Trophoblast cell (in vitro differentiated cells and primary cell): ENCODE measurements around the gene KIF5A.

Source experiments
- DNase-seq, 2 donors: peaks; one replicate each; pipeline ENCODE4 v3.0.0-alpha.2; 2016
- H2AFZ ChIP-seq: 2 replicates; pipeline ENCODE4 v1.6.1; 2013; ENCODE audit warnings: low read length, moderate library complexity, mild to moderate bottlenecking; ENCODE audit not compliant: insufficient read depth, poor library complexity
- H2AK5ac ChIP-seq: 2 replicates; pipeline ENCODE4 v1.6.1; 2013; ENCODE audit warnings: mild to moderate bottlenecking, low read length
- H2BK120ac ChIP-seq: 2 replicates; pipeline ENCODE4 v1.6.1; 2013; ENCODE audit warnings: low read length, mild to moderate bottlenecking, moderate library complexity; ENCODE audit not compliant: insufficient read depth, poor library complexity
- H2BK12ac ChIP-seq: 2 replicates; pipeline ENCODE4 v1.6.1; 2013; ENCODE audit warnings: mild to moderate bottlenecking, low read length, moderate library complexity
- H2BK5ac ChIP-seq: 2 replicates; pipeline ENCODE4 v1.6.1; 2013; ENCODE audit warnings: low read length, low read depth, moderate library complexity, mild to moderate bottlenecking; ENCODE audit not compliant: poor library complexity
- H3K14ac ChIP-seq: 2 replicates; pipeline ENCODE4 v1.6.1; 2013; ENCODE audit warnings: mild to moderate bottlenecking, low read length
- H3K18ac ChIP-seq: 2 replicates; pipeline ENCODE4 v1.6.1; 2013; ENCODE audit warnings: mild to moderate bottlenecking, low read length
- H3K23ac ChIP-seq: 2 replicates; pipeline ENCODE4 v1.6.1; 2013; ENCODE audit warnings: low read length
- H3K27ac ChIP-seq: 2 replicates; pipeline ENCODE4 v1.5.1; 2013; ENCODE audit warnings: low read depth, mild to moderate bottlenecking, inconsistent platforms, low read length, moderate library complexity
- H3K27me3 ChIP-seq: 2 replicates; pipeline ENCODE4 v1.6.1; 2013; ENCODE audit warnings: inconsistent platforms, mild to moderate bottlenecking, low read length, moderate library complexity; ENCODE audit not compliant: insufficient read depth
- H3K36me3 ChIP-seq, 2 experiments: 1 replicate in 1 of 2; 2 replicates in 1 of 2; pipeline ENCODE4 v1.6.1; 2013; ENCODE audit warnings: low read length in 2 of 2, mild to moderate bottlenecking in 2 of 2, moderate library complexity in 1 of 2; ENCODE audit not compliant: insufficient read depth in 2 of 2, control insufficient read depth in 1 of 2
- H3K4ac ChIP-seq: 2 replicates; pipeline ENCODE4 v1.6.1; 2013; ENCODE audit warnings: low read depth, mild to moderate bottlenecking, low read length, moderate library complexity
- H3K4me1 ChIP-seq, 2 experiments: 1 replicate in 1 of 2; 2 replicates in 1 of 2; pipeline ENCODE4 v1.6.1; 2013; ENCODE audit warnings: low read length in 2 of 2, mild to moderate bottlenecking in 2 of 2, moderate library complexity in 1 of 2; ENCODE audit not compliant: insufficient read depth in 2 of 2, control insufficient read depth in 1 of 2
- H3K4me2 ChIP-seq: 2 replicates; pipeline ENCODE4 v1.6.1; 2013; ENCODE audit warnings: inconsistent platforms, mild to moderate bottlenecking, low read length, moderate library complexity
- H3K4me3 ChIP-seq: 2 replicates; pipeline ENCODE4 v1.5.1; 2013; ENCODE audit warnings: mild to moderate bottlenecking, low read depth, low read length, inconsistent platforms
- H3K79me1 ChIP-seq: one replicate; pipeline ENCODE4 v1.6.1; 2013; ENCODE audit warnings: low read length
- H3K79me2 ChIP-seq: 2 replicates; pipeline ENCODE4 v1.6.1; 2013; ENCODE audit warnings: low read length, mild to moderate bottlenecking; ENCODE audit not compliant: control insufficient read depth, insufficient read depth, poor library complexity
- H3K9ac ChIP-seq: 2 replicates; pipeline ENCODE4 v1.6.1; 2013; ENCODE audit warnings: mild to moderate bottlenecking, low read length
- H3K9me3 ChIP-seq: 2 replicates; pipeline ENCODE4 v1.6.1; 2013; ENCODE audit warnings: low read depth, mild to moderate bottlenecking, control low read depth, inconsistent platforms, low read length; ENCODE audit not compliant: insufficient read depth
- H4K12ac ChIP-seq: 2 replicates; pipeline ENCODE4 v1.6.1; 2013; ENCODE audit warnings: low read depth, mild to moderate bottlenecking, low read length, moderate library complexity
- H4K8ac ChIP-seq: 2 replicates; pipeline ENCODE4 v1.6.1; 2013; ENCODE audit warnings: low read depth, mild to moderate bottlenecking, low read length, moderate library complexity
- H4K91ac ChIP-seq: one replicate; pipeline ENCODE4 v1.6.1; 2013; ENCODE audit warnings: low read depth, mild to moderate bottlenecking, low read length, moderate library complexity
- WGBS: extraction: QIAGEN DNeasy Blood & Tissue Kit; methylation state at CpG from one replicate; pipeline ENCODE4 v1.1.7; 2013; ENCODE audit warnings: missing lambda C conversion rate; ENCODE audit not compliant: insufficient read length, insufficient coverage; ENCODE audit errors: extremely low coverage; 5-methylcytosine and 5-hydroxymethylcytosine counted together

KIF5A gene

DNA sequence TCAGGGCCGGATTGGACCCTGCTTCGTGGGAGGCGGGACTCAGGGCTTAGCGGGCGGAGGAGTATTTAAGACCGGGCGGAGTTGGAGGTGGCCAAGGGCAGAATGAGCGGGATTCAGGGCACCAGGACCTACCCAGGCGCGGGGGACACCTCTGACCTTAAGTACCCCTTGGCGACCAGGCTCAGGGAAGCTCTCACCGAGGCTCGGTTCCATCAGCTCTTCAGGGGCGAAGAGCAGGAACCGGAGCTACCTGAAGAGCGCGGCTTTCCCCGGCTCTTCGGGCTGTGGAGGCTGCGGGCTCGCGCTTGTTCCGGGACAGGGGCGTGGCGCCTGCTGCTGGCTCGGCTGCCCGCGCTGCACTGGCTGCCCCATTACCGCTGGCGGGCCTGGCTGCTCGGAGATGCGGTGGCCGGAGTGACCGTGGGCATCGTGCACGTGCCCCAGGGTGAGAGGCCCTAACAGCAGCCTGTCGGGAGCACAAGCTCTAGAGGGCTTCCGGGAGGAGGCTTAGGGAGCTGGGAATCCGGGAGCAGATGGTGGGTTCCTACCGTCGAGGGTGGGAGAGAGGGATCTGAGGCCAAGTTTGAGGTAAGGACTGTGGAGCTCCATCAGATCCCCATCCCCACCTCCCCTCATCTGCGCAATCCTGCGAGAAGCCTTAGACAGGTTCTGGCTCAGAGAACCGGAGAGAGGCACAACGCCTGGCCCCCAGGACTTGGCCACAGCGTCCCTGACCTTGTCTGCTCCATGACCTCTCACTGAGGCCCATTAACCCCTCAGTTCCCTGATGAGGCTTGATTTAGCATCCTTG lies 69.8 kb downstream of the KIF5A start:
- no peaks in the 10 kb centered on the region for H3K79me1 ChIP-seq
- H3K79me2 ChIP-seq, result no peaks in the 10 kb centered on the region
- H2AFZ ChIP-seq, result no peak overlapping the region
- no CpG with 5 or more reads among the region's 46 CpGs for WGBS
- H3K18ac ChIP-seq, result no peak overlapping the region
- no peak overlapping the region for H3K9ac ChIP-seq
- peaks cover 3% of the 10 kb centered on the region for H3K9me3 ChIP-seq
- peaks cover 0 to 5% of the 10 kb centered on the region in 2 experiments for H3K4me1 ChIP-seq
- H3K36me3 ChIP-seq, result peaks cover 0 to 4% of the 10 kb centered on the region in 2 experiments
- no peak overlapping the region for H4K91ac ChIP-seq
- H3K27ac ChIP-seq, result no peak overlapping the region
- no peak overlapping the region for H2AK5ac ChIP-seq
- no peak overlapping the region for H4K12ac ChIP-seq
- H3K4ac ChIP-seq, result no peak overlapping the region
- H3K23ac ChIP-seq, result no peak overlapping the region
- H3K27me3 ChIP-seq, result peaks cover 61% of the 10 kb centered on the region
- no peak overlapping the region for H2BK120ac ChIP-seq
- H3K4me2 ChIP-seq, result no peak overlapping the region
- DNase-seq, result peak; percentile 15 to 59
- no peak overlapping the region for H2BK5ac ChIP-seq
- no peak overlapping the region for H4K8ac ChIP-seq
- H2BK12ac ChIP-seq, result no peak overlapping the region
- H3K14ac ChIP-seq, result no peak overlapping the region
- no peak overlapping the region for H3K4me3 ChIP-seq

DNA sequence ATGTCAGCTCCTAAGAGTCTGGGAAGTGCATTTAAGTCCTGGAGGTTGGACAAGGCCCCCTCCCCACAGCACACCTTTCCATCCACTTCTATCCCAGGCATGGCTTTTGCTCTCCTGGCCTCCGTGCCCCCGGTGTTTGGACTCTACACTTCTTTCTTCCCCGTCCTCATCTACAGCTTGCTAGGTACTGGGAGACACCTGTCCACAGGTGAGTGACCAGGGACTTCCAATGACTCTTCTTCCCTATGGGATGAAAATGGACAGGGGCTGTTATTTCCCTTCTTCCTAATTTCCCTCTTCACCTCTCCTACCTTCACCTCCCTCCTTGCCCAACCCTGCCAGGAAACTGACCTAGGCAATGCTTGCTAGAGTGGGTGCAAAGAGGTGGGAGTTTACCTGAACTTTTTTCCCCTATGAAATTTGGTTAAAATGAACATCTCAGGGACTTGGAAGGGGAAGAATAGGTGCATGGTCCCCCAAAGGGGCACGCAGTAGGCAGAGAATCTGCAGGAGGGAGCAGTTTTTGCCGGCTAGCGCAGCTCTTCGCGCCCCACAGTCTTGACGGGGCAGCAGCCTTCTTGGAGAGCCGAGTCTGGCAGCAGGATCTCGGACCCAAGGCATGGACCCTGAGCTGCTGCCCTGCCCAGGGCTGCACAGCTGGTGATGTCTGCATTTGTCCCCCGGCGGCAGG lies 70.5 kb downstream of the KIF5A start:
- Histone ChIP-seq H3K79me1 (no peaks in the 10 kb centered on the region), H2AK5ac (no peak overlapping the region), H2AFZ (no peak overlapping the region), H3K27ac (no peak overlapping the region), H2BK120ac (no peak overlapping the region), H3K14ac (no peak overlapping the region), H3K23ac (no peak overlapping the region), H4K12ac (no peak overlapping the region), H3K4ac (no peak overlapping the region), H2BK5ac (no peak overlapping the region), H3K4me3 (no peak overlapping the region), H3K36me3 (peaks cover 0 to 4% of the 10 kb centered on the region in 2 experiments), H3K4me1 (peaks cover 0 to 5% of the 10 kb centered on the region in 2 experiments), H4K8ac (no peak overlapping the region), H4K91ac (no peak overlapping the region), H3K79me2 (no peaks in the 10 kb centered on the region), H3K9me3 (peaks cover 3% of the 10 kb centered on the region), H3K4me2 (no peak overlapping the region), H2BK12ac (no peak overlapping the region), H3K18ac (no peak overlapping the region), H3K9ac (no peak overlapping the region), H3K27me3 (peaks cover 68% of the 10 kb centered on the region)
- no peak for DNase-seq
- WGBS, result no CpG with 5 or more reads among the region's 13 CpGs

DNA sequence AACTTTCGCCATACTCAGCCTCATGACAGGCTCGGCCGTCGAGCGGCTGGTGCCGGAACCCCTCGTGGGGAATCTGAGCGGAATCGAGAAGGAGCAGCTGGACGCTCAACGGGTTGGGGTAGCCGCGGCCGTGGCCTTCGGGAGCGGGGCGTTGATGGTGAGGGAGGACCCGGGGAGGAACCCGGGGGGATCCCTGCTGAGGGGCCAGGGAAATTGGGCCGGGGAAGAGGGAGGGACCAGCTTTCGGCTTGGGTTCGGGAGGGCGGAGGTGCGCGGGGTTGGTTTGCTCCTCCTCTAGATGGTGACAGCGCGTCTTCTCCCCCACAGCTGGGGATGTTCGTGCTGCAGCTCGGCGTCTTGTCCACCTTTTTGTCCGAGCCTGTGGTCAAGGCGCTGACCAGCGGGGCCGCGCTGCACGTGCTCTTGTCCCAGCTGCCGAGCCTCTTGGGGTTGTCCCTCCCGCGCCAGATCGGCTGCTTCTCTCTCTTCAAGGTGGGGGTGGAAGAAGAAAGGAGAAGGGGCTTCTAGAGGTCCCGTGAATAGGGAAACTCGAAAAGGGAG lies 71.2 kb downstream of the KIF5A start:
- Histone ChIP-seq H4K91ac (no peak overlapping the region), H3K18ac (no peak overlapping the region), H3K4me2 (peak overlapping the region; percentile 61), H3K27me3 (peaks cover 71% of the 10 kb centered on the region), H3K79me1 (no peaks in the 10 kb centered on the region), H3K4me3 (no peak overlapping the region), H2AK5ac (no peak overlapping the region), H2BK5ac (no peak overlapping the region), H3K9ac (no peak overlapping the region), H2AFZ (no peak overlapping the region), H3K14ac (no peak overlapping the region), H4K12ac (no peak overlapping the region), H3K23ac (no peak overlapping the region), H3K27ac (no peak overlapping the region), H2BK12ac (no peak overlapping the region), H2BK120ac (no peak overlapping the region), H3K36me3 (no peaks in the 10 kb centered on the region), H3K4ac (no peak overlapping the region), H3K79me2 (no peaks in the 10 kb centered on the region), H3K4me1 (peaks cover 0 to 5% of the 10 kb centered on the region in 2 experiments), H4K8ac (no peak overlapping the region), H3K9me3 (no peaks in the 10 kb centered on the region)
- no CpG with 5 or more reads among the region's 42 CpGs for WGBS
- DNase-seq, result no peak

DNA sequence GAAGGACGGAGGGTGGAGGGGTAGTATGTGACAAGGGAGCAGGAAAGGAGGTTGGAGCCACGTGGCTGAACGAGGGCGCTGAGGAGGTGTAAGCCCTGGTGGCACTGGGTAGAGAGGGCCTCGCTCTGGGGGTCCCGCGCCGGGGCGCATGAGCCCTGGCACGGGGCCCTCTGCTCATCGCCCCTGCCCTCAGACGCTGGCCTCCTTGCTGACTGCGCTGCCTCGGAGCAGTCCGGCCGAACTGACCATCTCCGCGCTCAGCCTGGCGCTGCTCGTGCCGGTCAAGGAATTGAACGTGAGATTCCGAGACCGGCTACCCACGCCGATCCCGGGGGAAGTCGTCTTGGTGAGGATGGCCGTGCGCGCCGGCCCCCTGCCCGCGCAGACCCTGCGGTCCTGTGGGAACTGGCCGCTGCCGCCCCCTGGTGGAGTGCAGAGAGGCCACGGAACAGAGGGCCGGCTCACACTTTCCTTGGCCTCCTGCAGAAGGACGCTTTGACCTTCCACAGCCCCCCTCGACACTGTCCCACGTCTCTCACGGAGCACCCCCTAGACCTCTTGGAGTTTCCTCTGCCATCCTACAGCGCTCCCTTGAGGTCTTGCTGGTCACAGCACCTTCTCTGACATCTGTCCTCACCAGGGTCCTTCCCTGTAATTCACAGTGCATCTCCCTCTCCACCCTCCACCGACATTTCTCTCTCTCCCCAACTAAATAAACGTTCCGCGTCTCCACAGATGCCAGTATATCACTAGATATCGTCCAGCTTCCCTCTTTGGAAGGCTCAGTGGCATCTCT lies 71.9 kb downstream of the KIF5A start:
- no peak overlapping the region for H2BK120ac ChIP-seq
- no peak overlapping the region for H3K9ac ChIP-seq
- WGBS, result no CpG with 5 or more reads among the region's 49 CpGs
- no peak overlapping the region for H4K12ac ChIP-seq
- H3K4me3 ChIP-seq, result no peak overlapping the region
- H4K91ac ChIP-seq, result no peak overlapping the region
- no peak overlapping the region for H2BK5ac ChIP-seq
- H3K4me2 ChIP-seq, result peak overlapping the region; percentile 61
- no peak overlapping the region for H4K8ac ChIP-seq
- no peak overlapping the region for H3K18ac ChIP-seq
- H3K4ac ChIP-seq, result no peak overlapping the region
- no peak overlapping the region for H2AK5ac ChIP-seq
- H3K36me3 ChIP-seq, result no peaks in the 10 kb centered on the region
- DNase-seq, result peak; percentile 20 to 56
- no peak overlapping the region for H3K27ac ChIP-seq
- no peak overlapping the region for H3K14ac ChIP-seq
- H3K27me3 ChIP-seq, result peaks cover 75% of the 10 kb centered on the region
- no peaks in the 10 kb centered on the region for H3K79me2 ChIP-seq
- H3K9me3 ChIP-seq, result no peaks in the 10 kb centered on the region
- no peak overlapping the region for H2BK12ac ChIP-seq
- H3K23ac ChIP-seq, result no peak overlapping the region
- H3K4me1 ChIP-seq, result peaks cover 0 to 5% of the 10 kb centered on the region in 2 experiments
- H2AFZ ChIP-seq, result peak overlapping the region; percentile 11
- no peaks in the 10 kb centered on the region for H3K79me1 ChIP-seq
